NCI-H2171 treated with DMSO at 0.1 percent for 48 hours (cell line): Measurements from ENCODE around the gene MYADM.
A peak's percentile ranks its signal among the peaks of the same experiment; 100 is the strongest.

Experiments used
- DNase-seq: peaks from one replicate; lab custom pipeline; 2025; lab: John Stamatoyannopoulos, UW

MYADM gene

DNA sequence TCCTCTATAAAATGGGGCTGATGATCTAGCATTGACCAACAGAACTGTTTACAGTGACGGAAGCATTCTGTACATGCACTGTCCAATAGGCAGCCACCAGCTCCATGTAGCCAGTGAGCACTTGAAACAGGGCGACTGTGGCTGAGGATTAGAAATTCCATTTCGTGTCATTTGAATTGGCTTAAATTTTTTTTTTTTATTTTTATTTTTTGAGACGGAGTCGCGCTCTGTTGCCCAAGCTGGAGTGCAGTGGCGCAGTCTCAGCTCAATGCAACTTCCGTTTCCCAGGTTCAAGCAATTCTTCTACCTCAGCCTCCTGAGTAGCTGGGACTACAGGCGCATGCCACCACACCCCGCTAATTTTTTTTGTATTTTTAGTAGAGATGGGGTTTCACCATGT is 17.4 kb downstream of the MYADM start:
- no peak for DNase-seq

DNA sequence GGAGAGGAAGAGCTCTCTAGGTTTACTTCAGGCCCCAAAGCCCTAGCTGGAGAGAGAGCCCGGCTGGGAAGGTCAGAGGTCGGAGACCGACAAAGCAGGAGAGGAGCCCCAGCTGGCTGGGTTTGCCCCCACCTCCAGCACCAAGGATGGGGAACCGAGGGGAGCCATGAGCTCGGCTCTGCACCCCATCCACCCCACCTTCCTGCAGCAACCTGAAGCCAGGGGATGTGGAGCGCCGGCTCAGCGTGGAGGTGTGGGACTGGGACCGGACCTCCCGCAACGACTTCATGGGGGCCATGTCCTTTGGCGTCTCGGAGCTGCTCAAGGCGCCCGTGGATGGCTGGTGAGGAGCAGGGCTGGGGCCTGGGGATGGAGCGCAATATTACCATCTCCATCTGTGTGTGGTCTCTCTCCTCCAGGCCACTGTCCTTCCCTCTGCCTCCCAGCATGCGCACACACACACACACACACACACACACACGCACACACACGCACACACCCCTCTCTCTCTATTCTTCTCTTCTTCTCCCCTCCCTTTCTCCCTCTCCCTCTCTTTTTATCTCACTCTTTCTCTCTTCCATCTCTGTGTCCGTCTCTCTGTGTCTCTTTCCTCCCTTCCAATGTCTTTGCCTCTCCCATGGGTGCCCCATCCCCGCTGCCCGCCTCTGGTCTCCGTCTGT is 24.8 kb downstream of the MYADM start:
- DNase-seq: no peak

DNA sequence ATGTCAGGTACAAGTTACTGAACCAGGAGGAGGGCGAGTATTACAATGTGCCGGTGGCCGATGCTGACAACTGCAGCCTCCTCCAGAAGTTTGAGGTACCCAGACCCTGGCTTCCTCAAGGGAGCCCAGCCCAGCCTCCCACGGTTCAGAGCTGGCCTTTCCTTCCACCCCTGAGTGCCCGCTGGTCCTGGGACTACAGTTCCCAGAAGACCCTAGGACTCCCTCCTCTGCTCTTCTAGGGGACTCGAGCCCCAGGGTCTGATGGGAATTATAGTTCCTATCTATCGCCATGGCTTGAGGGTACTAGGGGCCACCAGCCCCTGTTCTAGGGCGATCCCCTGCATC is 25.3 kb downstream of the MYADM start:
- no peak for DNase-seq

DNA sequence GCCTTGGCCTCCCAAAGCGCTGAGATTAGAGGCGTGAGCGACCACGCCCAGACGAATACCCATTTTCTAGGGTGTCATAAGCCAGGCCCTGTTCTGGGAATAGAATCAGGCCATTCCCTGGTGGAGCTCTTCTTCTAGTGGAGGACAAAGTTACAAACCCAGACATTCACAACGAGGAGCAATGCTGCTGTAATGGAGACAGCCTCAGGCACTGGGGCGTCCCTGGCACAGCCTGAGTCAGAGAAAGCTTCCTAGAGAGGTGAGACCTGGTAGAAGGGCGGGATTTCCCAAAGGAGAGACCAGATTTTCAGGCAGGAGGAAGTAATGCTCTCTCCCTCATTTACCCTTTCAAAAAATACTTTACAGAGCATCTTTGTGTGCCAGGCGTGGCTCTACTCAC is 27.0 kb downstream of the MYADM start:
- DNase-seq: no peak

DNA sequence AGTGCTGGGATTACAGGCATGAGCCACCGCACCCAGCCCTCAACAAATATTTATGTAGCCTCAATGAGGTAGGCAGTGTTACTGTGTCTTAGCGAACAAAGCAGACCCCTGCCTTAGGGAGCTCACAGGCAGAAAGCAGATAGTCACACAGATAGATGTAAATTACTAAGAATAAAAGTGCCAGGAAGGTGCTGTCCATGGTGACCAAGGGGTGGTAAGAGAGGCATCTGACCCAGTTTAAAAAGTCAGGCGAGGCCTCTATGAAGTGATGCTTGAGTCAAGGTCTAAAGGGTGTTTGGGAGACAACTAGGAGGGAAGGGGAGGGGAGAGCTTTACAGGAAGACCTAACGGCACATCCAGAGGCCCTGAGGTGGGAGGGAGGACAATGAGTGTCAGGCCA is 29.0 kb downstream of the MYADM start:
- no peak for DNase-seq

DNA sequence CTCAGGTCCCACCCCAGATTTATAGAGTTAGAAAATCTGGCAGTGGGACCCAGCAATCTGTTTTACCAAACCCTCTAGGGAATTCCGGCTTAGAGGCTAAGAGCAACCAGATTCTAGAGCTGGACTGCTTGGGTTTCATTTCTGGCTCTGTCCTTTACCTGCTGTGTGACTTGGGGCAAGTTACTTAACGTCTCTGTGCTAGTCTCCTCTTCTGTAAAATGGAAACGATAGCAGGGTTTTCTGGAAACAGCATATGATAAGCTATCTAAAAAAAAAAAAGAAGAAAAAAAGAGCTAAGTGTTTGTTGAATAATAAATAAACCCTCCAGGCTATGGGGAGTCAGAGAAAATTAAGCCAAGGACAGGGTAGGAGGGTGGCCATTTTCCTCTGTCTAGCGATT is 29.8 kb downstream of the MYADM start:
- DNase-seq: no peak

DNA sequence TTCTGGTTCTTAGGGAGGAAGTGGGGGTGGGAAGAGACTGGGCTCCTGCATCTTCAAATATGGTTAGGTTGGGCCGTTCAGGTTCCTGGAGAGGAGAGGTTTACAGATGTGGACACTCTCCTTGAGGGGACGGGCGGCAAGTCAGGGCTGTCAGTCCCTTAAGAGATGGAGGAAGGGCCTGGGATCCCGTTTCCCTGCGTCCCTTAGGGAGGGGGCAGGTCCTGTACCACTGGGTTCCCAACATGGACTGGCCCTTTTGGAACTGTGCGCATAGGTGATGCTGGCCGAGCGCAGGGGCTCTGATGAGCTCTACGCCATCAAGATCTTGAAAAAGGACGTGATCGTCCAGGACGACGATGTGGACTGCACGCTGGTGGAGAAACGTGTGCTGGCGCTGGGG is 30.5 kb downstream of the MYADM start:
- DNase-seq: no peak

DNA sequence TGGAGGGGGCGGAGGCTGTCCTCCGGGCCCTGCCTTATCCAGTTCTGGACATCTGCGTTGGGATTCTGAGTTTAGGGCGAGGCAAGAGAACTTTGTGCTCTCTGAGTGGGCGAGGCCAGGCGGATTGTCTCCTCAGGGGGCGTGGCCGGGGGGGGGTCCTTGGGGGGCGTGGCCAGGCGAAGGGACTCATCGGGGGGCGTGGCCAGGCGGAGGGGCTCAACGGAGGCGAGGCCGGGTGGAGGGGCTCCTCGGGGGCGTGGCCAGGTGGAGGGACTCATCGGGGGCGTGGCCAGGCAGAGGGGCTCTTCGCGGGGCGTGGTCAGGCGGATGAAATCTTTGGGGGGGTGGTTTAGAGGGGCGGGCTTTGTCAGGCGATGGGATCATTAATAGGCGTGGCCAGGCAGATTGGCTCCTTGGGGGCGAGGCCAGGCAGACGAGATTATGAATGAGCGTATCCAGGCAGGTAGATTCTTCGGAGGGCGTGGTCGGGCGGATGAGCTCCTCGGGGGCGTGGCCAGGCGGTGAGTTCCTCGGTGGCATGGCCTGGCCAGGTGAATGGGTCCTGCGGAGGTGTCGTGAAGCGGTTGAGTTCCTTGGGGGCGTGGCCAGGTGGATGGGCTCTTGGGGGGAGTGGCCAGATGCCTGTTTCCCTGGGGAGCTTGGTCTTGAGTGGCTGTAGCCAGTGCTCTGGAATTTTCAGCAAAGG is 31.1 kb downstream of the MYADM start:
- DNase-seq: no peak

DNA sequence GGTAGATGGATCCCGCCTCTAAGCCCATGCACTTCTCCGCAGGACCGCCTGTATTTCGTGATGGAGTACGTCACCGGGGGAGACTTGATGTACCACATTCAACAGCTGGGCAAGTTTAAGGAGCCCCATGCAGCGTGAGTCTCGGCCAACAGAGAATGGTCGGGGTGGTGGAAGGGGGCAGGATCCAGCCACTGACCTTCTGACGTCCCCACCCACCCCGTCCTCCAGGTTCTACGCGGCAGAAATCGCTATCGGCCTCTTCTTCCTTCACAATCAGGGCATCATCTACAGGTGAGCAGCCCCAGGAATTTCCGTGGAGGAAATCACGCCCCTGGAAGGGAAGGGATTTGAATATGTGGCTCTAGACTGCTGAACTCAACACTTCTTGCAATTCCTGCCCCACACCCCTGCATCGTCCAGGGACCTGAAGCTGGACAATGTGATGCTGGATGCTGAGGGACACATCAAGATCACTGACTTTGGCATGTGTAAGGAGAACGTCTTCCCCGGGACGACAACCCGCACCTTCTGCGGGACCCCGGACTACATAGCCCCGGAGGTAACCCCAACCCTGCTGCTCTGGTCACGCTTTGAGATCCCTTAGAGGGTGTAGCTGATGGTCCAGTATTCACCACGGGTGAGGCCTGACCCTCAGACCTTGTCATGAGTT is 32.6 kb downstream of the MYADM start:
- no peak for DNase-seq

DNA sequence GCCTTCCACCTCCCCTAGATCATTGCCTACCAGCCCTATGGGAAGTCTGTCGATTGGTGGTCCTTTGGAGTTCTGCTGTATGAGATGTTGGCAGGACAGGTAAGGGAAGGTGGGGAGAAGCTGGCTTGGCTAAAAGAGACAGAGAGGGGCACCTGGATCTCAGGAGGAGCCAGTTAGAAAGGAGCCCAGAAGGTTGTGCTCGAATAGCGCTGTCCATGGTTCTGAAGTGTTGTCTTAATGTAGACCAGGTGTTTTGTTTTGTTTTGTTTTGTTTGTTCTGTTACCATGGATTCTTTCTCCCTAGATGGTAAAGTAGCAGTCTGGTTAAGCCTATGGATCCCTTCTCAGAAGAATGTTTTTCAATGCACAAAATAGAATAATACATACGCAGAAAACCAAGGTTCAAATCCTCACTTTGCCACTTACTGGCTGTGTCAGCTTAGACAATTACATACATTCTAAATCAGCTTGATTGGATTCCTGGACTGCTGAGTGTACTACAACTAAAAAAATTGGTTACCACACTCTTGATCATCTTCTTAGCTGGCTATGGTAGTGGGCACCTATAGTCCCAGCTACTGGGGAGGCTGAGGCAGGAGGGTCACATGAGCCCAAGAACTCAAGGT is 35.5 kb downstream of the MYADM start:
- DNase-seq: no peak

DNA sequence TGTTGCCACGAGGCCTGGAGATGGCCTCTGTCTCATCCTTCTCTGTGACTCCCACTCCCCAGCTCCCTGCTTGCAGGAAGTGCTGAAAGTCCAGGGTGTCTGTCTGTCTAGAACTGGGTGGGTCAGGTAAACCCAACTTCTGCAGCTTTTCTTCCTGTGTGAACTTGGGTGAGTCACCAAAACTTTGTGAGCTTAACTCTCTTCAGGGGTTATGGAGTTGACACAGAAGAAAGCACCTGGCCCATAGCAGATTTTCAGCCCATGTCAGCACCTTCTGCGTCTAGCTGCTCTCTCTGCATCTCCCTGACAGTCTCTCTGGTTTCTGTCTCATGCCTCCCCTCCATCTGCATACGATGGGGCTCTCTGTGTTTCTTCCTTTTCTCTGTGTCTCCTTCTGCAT is 37.2 kb downstream of the MYADM start:
- DNase-seq: no peak

DNA sequence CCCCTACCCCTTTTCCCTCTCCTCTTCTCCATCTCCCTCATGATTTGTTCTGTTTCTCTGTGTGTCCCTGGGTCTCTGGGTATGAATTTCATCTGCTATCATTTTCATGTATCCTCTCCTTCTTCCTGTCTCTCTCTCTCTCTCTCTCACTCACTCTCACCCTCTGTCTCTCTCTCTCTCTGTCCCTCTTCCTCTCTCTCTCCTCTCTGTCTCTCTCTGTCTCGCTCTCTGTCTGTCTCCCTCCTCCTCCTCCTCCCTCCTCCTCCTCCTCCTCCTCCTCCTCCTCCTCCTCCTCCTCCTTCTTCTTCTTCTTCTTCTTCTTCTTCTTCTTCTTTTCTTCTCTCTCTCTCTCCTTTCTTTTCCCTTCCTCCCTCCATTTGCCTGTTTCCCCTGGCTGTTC is 38.1 kb downstream of the MYADM start:
- DNase-seq: no peak

DNA sequence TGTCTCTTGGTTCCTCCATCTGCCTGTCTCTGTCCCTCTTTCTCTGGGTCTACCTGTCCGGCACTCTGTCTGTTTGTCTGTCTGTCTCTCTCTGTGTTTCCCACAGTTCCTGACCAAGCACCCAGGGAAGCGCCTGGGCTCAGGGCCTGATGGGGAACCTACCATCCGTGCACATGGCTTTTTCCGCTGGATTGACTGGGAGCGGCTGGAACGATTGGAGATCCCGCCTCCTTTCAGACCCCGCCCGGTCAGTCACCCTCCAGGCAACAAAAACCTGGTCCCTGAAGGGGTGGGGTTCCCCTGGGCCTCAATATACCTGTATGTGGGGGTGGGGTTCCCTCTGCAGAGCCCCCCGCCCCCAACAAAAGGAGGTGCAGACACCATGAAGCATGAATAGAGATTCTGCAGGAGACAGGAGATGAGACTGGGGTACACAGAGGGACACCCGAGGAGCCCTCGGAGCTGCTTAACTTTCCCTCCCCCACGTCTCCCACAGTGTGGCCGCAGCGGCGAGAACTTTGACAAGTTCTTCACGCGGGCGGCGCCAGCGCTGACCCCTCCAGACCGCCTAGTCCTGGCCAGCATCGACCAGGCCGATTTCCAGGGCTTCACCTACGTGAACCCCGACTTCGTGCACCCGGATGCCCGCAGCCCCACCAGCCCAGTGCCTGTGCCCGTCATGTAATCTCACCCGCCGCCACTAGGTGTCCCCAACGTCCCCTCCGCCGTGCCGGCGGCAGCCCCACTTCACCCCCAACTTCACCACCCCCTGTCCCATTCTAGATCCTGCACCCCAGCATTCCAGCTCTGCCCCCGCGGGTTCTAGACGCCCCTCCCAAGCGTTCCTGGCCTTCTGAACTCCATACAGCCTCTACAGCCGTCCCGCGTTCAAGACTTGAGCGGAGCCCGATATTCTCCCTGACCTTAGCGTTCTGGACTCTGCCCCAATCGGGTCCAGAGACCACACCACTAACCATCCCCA is 38.8 kb downstream of the MYADM start:
- no peak for DNase-seq

DNA sequence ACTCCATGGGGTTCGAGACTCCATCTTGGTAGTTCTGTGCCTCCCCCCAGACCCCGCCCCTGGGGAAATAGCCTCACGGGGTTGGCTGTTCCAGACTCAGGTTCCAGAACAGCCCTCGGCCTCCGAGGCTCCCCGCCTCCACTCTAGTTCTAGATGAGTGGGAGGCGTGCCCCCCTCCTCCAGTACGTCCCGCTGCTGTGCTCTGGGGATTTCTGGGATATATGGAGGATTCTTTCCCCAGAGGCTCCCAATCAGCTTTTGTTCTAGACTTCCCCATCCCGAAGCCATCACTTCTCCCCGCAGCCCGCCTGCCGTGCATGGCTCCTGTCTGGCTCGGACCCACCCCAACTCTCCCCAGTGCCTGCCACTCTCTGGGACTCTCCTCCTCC is 39.5 kb downstream of the MYADM start:
- DNase-seq: no peak

DNA sequence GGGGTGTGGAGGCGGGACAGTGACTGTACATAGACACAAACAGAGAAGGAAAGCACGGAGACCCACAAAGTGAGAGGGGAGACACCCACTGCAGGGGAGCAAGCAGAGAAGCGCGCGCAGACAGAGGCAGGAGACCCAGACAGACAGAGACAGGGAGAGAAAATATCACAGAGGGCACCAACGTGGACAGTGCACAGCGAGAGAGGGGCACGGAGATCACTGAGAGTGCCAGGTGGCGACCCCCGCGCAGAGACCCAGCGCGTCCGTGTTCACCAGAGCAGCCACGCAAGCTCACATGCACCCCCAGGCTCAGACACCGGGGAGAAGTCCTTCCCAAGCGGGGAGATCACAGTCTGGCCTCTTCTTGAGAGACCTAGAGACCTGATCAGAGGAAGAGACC is 40.0 kb downstream of the MYADM start:
- no peak for DNase-seq

DNA sequence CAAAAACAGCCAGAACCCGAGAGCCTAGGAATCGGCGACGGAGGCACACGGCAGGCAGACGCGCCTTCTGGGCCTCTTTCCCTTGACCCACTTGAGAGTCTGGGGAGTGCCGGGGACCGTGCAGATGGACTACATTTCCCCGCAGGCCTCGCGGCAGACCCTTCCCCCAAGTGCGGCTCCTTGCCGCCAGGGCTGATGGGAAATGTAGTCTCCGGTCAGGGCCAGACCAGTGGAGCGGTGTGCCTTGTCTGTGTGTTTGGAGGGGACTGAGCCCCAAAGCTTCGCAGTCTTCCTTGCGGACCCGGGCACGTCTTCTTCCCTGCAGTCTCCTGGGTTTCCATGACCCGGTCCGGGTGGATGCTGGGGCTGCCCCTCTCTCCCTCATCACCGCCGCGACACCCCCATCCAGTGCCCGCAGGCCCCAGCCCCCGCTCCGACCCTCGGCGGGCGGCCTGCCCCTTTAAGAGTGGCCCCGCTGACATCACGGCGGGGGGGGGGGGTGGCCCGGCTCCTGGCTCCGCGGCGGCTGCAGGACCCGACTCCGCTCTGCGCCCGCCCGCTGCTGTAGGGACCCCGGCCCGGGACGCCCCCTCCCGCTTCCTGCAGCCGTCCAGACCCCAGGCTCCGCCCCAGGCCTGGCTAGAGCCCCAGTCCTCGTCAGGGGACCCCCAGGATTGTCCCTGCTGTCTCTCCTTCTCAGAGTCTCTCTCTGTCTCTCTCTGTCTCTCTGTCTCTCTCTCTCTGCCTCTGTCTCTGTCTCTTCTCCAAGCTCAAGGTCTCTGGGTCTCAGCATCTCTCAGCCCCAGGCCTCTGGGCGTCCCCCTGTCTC is 40.6 kb downstream of the MYADM start:
- peak; percentile 6 for DNase-seq

DNA sequence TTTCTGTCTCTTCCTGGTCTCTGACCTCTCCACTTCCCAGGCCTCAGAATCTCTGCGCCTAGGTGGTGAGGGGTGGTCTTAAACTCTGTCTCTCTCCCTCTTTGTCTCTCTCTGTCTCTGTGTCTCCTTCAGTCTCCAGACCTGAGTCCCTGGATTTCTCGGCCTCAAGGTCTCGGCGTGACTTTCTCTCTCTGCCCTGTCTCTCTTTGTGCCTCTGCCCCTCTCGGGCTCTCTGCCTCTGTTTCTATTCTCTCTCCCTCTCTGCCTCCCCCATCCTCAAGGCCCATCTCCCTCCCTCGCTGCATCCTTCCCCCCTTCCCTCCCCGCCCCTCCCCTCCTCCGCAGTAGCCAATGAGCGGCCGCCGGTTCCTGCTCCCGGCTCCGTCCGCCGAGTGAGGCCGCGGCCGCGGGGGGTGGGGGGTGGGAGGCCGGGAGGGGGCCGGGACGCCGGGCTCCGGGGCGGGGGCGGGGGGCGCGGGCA is 41.3 kb downstream of the MYADM start, which contains the start of gene CACNG7:
TSS of gene CACNG7 (plus strand) at position 344 of the 481 bp plus-strand sequence. CDS start 3,554 bp downstream, outside the sequence.
- DNase-seq: no peak

DNA sequence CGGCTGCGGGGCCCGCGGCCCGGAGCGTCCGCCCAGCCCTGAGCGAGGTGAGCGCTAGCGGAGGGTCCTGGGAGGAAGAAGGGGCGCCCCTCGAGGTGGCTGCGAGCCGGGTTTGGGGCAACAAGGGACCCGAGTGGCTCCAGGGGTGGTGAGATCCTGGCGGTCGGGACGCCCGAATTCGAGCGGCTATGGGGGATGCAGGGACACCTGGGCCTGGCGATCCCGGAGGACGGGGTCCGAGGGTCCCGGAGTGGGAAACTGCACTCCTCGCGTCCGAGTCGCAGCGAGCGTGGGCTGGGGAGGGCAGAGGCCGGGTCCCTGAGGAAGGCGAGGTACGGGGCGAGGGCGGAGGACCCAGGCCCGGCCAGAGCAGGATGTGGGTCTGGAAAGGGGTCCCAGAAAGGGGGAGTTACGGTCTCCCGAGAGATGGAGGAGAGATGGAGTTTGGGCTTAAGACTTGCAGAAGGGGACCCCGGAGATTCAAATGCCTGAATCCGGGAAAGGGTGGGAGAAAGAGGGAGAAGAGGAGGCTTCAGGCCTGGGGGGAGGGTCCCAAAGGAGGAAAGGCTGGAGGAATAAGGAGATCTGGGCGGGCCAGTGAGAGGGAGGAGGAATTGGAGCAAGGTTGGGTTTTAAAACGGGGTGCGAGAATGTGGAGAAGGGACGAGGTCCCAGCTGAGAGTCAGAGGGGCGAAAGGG is 41.9 kb downstream of the MYADM start:
- no peak for DNase-seq

DNA sequence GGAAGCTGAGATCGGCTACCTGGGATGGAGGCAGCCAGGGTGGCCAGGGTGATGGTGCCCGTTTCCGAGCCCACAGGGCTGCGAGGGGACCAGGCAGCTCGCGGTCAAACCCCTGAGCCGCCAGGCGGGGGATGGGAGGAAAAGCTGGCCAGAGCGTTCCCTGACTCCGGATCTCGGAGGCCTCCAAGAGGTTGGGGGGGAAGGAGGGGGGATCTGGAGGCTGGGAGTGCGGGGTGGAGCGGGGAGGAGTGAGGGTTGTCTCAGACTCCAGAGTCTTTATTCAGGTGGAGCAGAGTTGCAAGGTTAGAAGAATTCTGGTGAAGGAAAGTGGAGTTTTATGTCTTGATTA is 42.5 kb downstream of the MYADM start:
- DNase-seq: no peak

DNA sequence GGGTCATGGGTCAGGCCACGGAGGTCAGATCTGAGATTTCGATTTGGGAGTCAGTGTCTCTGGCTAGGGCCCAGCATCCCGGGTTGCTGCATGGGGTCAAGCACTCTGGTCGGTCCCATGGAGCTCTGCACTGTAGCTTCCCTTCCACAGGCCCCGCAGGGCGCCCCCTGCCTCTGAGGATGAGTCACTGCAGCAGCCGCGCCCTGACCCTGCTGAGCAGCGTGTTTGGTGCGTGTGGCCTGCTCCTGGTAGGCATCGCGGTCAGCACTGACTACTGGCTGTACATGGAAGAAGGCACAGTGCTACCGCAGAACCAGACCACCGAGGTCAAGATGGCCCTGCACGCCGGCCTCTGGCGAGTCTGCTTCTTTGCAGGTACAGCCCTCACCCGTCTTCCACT is 45.0 kb downstream of the MYADM start:
- no peak for DNase-seq
